ENCODE data around the gene SLC22A16.
"Not testable (repeated sequence)": the region's sequence is repeated elsewhere in the genome, so short reads cannot be mapped to it uniquely, and the experiment has no call there.

Gene SLC22A16

DNA sequence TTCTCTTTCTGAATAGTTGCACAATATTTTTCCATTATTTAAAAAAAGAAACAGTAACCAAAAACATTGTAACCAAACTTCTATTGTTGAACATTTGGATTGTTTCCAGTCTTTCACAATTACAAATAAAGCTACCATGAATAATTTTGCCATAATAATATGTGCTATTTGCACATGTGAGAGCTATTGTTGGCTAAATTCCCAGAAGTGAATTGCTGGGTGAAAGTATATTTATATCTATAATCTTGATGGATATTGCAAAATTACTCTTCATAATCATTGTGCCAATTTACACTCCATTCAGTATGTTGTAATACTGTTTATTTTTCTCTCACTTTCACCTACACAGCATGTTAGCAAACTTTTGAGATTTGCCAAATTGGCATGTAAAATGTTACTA lies 36.6 kb upstream of the SLC22A16 start:
- no peaks in the 10 kb centered on the region for H3K9me3 ChIP-seq (ENCODE audit: insufficient read depth, low read depth, low read length)
- H3K27ac ChIP-seq (ENCODE audit: low read length), result no peak overlapping the region
- H3K4me3 ChIP-seq (ENCODE audit: low read length), result no peak overlapping the region
- no peaks in the 10 kb centered on the region for H3K36me3 ChIP-seq (ENCODE audit: insufficient read depth, low read depth, low read length)
- no peak overlapping the region for H3K9ac ChIP-seq (ENCODE audit: low read depth, low read length)
- H3K4me1 ChIP-seq (ENCODE audit: insufficient read depth, low read length), result peaks cover 22% of the 10 kb centered on the region
- H3K27me3 ChIP-seq (ENCODE audit: insufficient read depth, low read length), result no peaks in the 10 kb centered on the region

DNA sequence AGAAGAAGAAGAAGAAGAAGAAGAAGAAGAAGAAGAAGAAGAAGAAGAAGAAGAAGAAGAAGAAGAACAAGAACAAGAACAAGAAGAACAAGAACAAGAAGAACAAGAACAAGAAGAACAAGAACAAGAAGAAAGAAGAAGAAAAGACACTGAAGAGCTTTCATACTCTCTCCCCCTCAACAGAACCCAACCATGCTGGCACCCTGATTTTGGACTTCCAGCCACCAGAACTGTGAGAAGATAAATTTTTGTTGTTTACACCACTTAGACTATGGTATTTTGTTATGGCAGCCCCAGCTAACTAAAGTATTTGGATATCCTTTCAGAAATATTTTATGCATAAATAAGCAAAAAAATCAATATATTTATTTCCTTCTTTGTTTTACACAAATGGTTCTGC lies 36.1 kb upstream of the SLC22A16 start:
- not testable (repeated sequence) for H3K9me3 ChIP-seq (ENCODE audit: insufficient read depth, low read depth, low read length)

DNA sequence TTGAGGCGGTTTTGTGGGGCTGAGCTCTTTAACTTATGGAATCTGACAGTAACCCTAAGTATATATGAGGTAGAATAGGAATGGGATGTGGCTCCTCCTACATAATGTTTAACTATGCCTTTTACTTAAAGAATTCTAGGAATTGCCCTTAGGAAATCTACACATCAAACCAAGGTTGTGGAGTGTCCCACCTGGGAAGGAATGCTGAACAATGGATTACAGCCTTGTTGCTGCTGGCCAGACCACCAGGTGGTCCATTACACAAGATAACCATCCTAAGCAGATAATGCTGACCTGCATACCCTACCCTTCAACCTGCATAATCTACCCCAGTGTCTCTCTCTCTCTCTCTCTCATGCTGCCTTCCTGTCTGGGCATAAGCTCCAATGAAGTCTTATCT lies 35.0 kb upstream of the SLC22A16 start:
- peaks cover 22% of the 10 kb centered on the region for H3K4me1 ChIP-seq (ENCODE audit: insufficient read depth, low read length)
- no peak overlapping the region for H3K27ac ChIP-seq (ENCODE audit: low read length)
- peaks cover under 1% of the 10 kb centered on the region; the same call in 1 of the 2 replicates for H3K9me3 ChIP-seq (ENCODE audit: insufficient read depth, low read depth, low read length)
- H3K27me3 ChIP-seq (ENCODE audit: insufficient read depth, low read length), result no peaks in the 10 kb centered on the region
- 0 out of 2 replicates have a peak overlapping the region, but pooled peaks have one; percentile 12 for H3K4me3 ChIP-seq (ENCODE audit: low read length)
- no peak overlapping the region for H3K9ac ChIP-seq (ENCODE audit: low read depth, low read length)
- no peaks in the 10 kb centered on the region for H3K36me3 ChIP-seq (ENCODE audit: insufficient read depth, low read depth, low read length)

More for the DNA sequence above, 36.1 kb upstream of the SLC22A16 start:
- not testable (repeated sequence) for H3K27me3 ChIP-seq (ENCODE audit: insufficient read depth, low read length); H3K27ac ChIP-seq (ENCODE audit: low read length); H3K36me3 ChIP-seq (ENCODE audit: insufficient read depth, low read depth, low read length); H3K9ac ChIP-seq (ENCODE audit: low read depth, low read length); H3K4me3 ChIP-seq (ENCODE audit: low read length)
- peaks cover 22% of the 10 kb centered on the region for H3K4me1 ChIP-seq (ENCODE audit: insufficient read depth, low read length)

DNA sequence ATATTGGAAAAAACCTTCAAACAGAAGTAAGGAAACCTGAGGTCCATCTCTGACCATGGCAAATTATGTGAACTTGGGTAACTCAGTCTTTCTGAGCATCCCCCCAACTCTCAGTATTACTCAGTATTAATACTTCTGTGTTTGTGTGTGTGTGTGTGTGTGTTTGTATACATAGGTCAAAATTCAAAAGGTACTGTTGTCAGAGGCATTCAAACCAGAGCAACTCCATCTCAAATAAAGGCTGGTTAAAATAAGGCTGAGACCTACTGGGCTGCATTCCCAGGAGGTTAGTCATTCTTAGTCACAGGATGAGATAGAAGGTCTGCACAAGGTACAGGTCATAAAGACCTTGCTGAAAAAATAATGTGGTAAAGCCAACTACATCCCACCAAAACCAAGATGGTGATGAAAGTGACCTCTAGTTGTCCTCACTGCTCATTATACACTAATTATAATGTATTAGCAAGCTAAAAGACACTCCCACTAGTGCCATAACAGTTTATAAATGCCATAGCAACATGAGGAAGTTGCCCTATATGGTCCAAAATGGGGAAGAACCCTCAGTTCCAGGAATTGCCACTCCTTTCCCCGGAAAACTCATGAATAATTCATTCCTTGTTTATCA lies 33.3 kb upstream of the SLC22A16 start:
- Histone ChIP-seq H3K4me3 (ENCODE audit: low read length) (no peak overlapping the region), H3K27me3 (ENCODE audit: insufficient read depth, low read length) (no peaks in the 10 kb centered on the region), H3K9me3 (ENCODE audit: insufficient read depth, low read depth, low read length) (peaks cover 8% of the 10 kb centered on the region), H3K36me3 (ENCODE audit: insufficient read depth, low read depth, low read length) (no peaks in the 10 kb centered on the region), H3K27ac (ENCODE audit: low read length) (no peak overlapping the region), H3K4me1 (ENCODE audit: insufficient read depth, low read length) (peaks cover 22% of the 10 kb centered on the region), H3K9ac (ENCODE audit: low read depth, low read length) (no peak overlapping the region)

DNA sequence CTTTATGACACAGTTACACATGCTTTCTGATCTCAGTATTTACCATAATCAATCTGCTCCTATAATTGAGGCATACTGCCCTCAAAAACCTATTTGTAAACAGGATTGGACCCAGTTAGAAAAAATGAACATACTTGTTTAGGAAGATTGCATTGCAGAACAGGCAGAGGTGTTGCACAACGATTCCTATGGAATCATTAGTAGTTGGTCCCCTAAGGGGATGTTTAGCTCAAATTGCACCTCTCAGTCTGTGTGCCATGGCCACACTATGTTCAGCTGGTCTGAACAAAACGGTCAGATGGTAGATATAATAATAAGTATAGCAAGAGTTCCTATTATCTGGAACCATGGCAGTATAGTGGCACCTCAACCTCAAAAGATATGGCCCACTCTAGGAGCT lies 28.5 kb upstream of the SLC22A16 start:
- not testable (repeated sequence) for H3K4me3 ChIP-seq (ENCODE audit: low read length); H3K36me3 ChIP-seq (ENCODE audit: insufficient read depth, low read depth, low read length); H3K9me3 ChIP-seq (ENCODE audit: insufficient read depth, low read depth, low read length); H3K9ac ChIP-seq (ENCODE audit: low read depth, low read length); H3K27me3 ChIP-seq (ENCODE audit: insufficient read depth, low read length); H3K4me1 ChIP-seq (ENCODE audit: insufficient read depth, low read length); H3K27ac ChIP-seq (ENCODE audit: low read length)

DNA sequence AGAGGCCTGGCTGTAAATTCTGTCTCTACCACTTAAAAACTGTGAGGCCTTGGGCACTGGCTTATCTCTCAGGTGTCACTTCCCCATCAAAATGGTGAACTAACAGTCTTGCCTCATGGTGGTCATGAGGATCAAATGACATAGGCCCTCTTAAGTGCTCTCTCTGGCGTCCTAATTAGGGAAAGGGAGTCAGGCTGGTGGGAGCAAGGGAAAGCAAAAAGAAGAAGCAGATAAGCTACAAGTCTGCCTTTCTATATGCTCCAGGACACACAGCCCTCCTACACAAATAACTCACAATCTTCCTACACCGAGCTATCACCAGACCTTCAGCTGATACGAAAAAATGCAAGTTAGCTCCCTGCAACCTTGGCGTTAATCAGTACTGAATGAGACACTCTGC lies 19.5 kb upstream of the SLC22A16 start:
- Histone ChIP-seq H3K9ac (ENCODE audit: low read depth, low read length) (no peak overlapping the region), H3K36me3 (ENCODE audit: insufficient read depth, low read depth, low read length) (no peaks in the 10 kb centered on the region), H3K27ac (ENCODE audit: low read length) (no peak overlapping the region), H3K9me3 (ENCODE audit: insufficient read depth, low read depth, low read length) (peaks cover 3% of the 10 kb centered on the region; the same call in 1 of the 2 replicates), H3K4me3 (ENCODE audit: low read length) (no peak overlapping the region), H3K27me3 (ENCODE audit: insufficient read depth, low read length) (no peaks in the 10 kb centered on the region), H3K4me1 (ENCODE audit: insufficient read depth, low read length) (no peaks in the 10 kb centered on the region)

DNA sequence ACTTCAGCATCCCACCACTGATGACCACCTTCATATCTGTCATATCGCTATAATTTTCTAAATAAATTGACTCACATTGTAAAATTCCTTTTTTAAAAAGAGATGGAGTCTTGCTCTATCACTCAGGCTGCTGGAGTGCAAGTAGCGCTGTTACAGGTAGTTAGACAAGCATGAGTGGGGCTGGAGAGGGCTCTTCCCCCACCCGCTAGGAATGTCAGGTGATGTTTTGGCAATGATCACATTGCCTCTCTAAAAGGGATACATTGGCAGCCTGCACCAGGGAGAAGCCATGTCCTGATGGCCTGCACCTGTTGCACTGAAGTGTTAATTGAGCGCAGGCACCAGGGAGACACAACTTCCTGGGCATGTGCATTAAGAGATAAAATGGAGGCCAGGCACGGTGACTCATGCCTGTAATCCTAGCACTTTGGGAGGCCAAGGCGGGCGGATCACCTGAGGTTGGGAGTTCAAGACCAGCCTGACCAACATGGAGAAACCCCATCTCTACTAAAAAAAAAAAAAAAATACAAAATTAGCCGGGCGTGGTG lies 16.9 kb upstream of the SLC22A16 start:
- Histone ChIP-seq H3K4me3 (ENCODE audit: low read length) (no peak overlapping the region), H3K27me3 (ENCODE audit: insufficient read depth, low read length) (no peaks in the 10 kb centered on the region), H3K36me3 (ENCODE audit: insufficient read depth, low read depth, low read length) (no peaks in the 10 kb centered on the region), H3K9me3 (ENCODE audit: insufficient read depth, low read depth, low read length) (no peaks in the 10 kb centered on the region), H3K27ac (ENCODE audit: low read length) (no peak overlapping the region), H3K9ac (ENCODE audit: low read depth, low read length) (no peak overlapping the region), H3K4me1 (ENCODE audit: insufficient read depth, low read length) (no peaks in the 10 kb centered on the region)

DNA sequence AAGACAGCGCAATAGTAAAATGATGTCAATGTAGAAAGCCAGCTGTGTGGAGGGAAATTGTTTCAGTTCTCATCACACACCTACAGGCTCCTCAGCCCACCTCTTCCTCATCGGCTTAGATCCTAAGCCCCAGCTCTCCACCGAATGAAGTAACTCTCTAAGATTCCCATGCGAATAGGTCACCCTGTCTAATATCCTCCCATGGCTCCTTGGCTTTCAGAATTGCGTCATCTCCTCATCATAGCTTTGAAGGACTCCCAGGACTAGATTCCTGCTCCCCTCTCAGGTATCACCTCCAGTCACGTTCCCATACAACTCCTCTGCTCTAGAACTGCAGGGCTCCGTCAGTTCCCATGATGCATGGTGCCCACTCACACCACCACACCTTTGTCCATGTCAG lies 16.2 kb upstream of the SLC22A16 start:
- H3K36me3 ChIP-seq (ENCODE audit: insufficient read depth, low read depth, low read length), result no peaks in the 10 kb centered on the region
- H3K9ac ChIP-seq (ENCODE audit: low read depth, low read length), result no peak overlapping the region
- H3K27me3 ChIP-seq (ENCODE audit: insufficient read depth, low read length), result no peaks in the 10 kb centered on the region
- H3K27ac ChIP-seq (ENCODE audit: low read length), result no peak overlapping the region
- no peak overlapping the region for H3K4me3 ChIP-seq (ENCODE audit: low read length)
- H3K9me3 ChIP-seq (ENCODE audit: insufficient read depth, low read depth, low read length), result no peaks in the 10 kb centered on the region
- H3K4me1 ChIP-seq (ENCODE audit: insufficient read depth, low read length), result no peaks in the 10 kb centered on the region

DNA sequence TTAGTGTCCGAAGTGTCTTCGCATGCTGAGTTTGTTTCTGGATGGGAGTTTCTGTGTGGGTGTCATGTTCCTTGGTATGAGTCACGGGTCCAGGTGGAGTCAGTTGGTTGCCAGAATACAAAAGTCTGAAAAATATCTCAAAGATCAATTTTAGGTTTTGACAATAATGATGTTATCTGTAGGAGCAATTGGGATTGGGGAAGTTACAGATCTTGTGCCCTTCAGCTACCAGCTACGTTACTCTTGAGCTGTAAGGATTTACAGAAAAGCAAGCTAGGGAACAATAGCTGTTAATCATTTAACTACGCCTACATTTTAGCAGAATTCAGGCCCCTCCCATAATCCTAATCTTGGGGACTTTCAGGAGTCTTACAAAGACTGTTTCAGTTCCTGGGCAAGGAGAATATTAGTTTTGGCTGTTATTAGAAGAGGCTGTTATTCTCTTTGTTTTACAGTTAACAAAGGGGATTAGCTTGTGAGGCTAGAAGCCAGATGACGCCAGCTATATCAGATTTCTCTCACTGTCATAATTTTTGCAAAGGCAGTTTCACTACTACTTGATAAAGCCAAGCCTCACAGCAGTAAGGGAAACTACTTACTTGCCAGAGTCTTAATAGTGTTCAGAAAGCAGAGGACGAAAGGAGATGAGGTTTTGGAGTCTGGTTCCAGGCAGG lies 15.4 kb upstream of the SLC22A16 start:
- H3K36me3 ChIP-seq (ENCODE audit: insufficient read depth, low read depth, low read length), result no peaks in the 10 kb centered on the region
- no peaks in the 10 kb centered on the region for H3K4me1 ChIP-seq (ENCODE audit: insufficient read depth, low read length)
- no peak overlapping the region for H3K9ac ChIP-seq (ENCODE audit: low read depth, low read length)
- H3K27ac ChIP-seq (ENCODE audit: low read length), result no peak overlapping the region
- no peaks in the 10 kb centered on the region for H3K9me3 ChIP-seq (ENCODE audit: insufficient read depth, low read depth, low read length)
- no peak overlapping the region for H3K4me3 ChIP-seq (ENCODE audit: low read length)
- H3K27me3 ChIP-seq (ENCODE audit: insufficient read depth, low read length), result no peaks in the 10 kb centered on the region

DNA sequence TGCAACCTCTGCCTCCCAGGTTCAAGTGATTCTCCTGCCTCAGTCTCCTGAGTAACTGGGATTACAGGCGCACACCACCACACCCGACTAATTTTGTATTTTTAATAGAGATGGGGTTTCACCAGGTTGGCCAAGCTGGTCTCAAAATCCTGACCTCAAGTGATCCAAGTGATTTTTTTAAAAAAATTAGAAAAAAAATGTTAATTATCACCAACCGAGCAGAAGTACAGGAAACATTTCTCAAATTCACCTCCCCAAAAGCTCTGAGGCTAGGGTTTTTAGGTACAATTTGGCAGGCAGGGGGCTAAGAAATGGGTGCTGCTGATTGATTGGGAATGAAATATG lies 14.9 kb upstream of the SLC22A16 start:
- Histone ChIP-seq H3K4me3 (ENCODE audit: low read length) (no peak overlapping the region), H3K27ac (ENCODE audit: low read length) (no peak overlapping the region), H3K27me3 (ENCODE audit: insufficient read depth, low read length) (no peaks in the 10 kb centered on the region), H3K9ac (ENCODE audit: low read depth, low read length) (no peak overlapping the region), H3K9me3 (ENCODE audit: insufficient read depth, low read depth, low read length) (no peaks in the 10 kb centered on the region), H3K36me3 (ENCODE audit: insufficient read depth, low read depth, low read length) (no peaks in the 10 kb centered on the region), H3K4me1 (ENCODE audit: insufficient read depth, low read length) (no peaks in the 10 kb centered on the region)

DNA sequence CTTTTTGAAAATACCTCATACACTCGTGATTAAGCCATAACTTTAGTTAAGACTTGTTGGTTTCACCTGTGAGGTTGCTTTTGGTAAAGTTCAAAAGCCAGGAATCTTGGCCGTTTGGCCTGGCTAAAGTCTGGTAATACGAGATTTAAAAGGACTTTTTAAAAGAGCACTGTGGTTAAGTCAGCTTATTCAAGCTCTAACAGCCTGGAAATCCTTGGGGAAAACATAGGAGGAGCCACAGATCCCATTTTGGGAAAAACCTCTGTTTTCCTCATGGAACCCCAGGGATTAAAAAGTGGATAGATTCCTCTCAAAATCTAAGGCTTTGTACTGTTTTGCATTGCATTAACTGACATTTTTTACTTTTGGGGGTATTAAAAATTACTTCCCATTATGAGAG lies 13.7 kb upstream of the SLC22A16 start:
- no peaks in the 10 kb centered on the region for H3K36me3 ChIP-seq (ENCODE audit: insufficient read depth, low read depth, low read length)
- H3K9ac ChIP-seq (ENCODE audit: low read depth, low read length), result no peak overlapping the region
- H3K27me3 ChIP-seq (ENCODE audit: insufficient read depth, low read length), result no peaks in the 10 kb centered on the region
- no peak overlapping the region for H3K4me3 ChIP-seq (ENCODE audit: low read length)
- H3K9me3 ChIP-seq (ENCODE audit: insufficient read depth, low read depth, low read length), result no peaks in the 10 kb centered on the region
- H3K27ac ChIP-seq (ENCODE audit: low read length), result no peak overlapping the region
- H3K4me1 ChIP-seq (ENCODE audit: insufficient read depth, low read length), result no peaks in the 10 kb centered on the region

DNA sequence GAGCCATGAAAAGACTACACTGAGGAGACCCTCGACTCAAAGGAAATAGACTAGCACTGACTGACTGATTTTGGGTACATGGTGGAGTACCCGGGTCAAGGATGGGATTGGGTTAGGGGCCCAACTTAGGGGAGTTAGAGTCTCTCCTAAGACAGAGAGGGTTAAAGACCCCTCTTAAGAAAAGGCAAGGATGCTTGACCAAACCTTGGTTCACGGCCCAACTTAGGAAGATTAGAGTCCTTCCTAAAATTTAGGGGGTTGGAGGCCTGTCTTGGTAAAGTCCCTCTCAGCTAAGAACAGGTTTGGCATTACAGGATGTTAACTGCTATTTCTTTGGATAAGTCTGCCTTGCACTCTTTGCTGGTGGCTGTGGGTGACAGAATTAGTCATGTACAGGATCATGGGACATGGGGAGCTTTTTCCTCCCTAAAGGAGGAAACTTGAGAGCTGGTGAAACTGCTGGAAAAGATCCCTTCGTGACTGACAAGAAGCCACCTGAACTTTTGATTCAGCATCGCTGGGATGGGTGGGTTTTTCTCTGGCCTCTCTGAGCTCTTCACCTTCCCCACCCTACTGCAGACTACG lies 12.3 kb upstream of the SLC22A16 start:
- no peaks in the 10 kb centered on the region for H3K27me3 ChIP-seq (ENCODE audit: insufficient read depth, low read length)
- no peaks in the 10 kb centered on the region for H3K4me1 ChIP-seq (ENCODE audit: insufficient read depth, low read length)
- no peak overlapping the region for H3K27ac ChIP-seq (ENCODE audit: low read length)
- no peak overlapping the region for H3K9ac ChIP-seq (ENCODE audit: low read depth, low read length)
- no peak overlapping the region for H3K4me3 ChIP-seq (ENCODE audit: low read length)
- H3K9me3 ChIP-seq (ENCODE audit: insufficient read depth, low read depth, low read length), result no peaks in the 10 kb centered on the region
- no peaks in the 10 kb centered on the region for H3K36me3 ChIP-seq (ENCODE audit: insufficient read depth, low read depth, low read length)

All from iPS-20b (cell line).